ENCODE results near the gene PIP5K1B. TPM values are rescaled to one million over a fixed set of nuclear protein-coding genes. Genes with fewer than 3 reads are reported as not detected.

PIP5K1B gene
- total and polyA plus RNA-seq, 10 of the 15 experiments (the other 5 are each of a cell fraction or from before 2014, with no cell fraction given): 6.8 to 16.3 (median 10.6) TPM

- no peak for TF ChIP-seq REST (IDR thresholded peaks at IDR 0.05; ENCODE audit: low read depth, low read length)
- TF ChIP-seq HDAC2 (IDR thresholded peaks at IDR 0.05): no peak
- TF ChIP-seq PAX8 (IDR thresholded peaks at IDR 0.05): no peak
- no peak for TF ChIP-seq SMC3 (IDR thresholded peaks at IDR 0.05; ENCODE audit: borderline replicate concordance, low read length)
- no peak for TF ChIP-seq SMAD5 (IDR thresholded peaks at IDR 0.05; ENCODE audit: low read depth)
- no peak for TF ChIP-seq BRCA1 (IDR thresholded peaks at IDR 0.05; ENCODE audit: low read depth, low read length)
- TF ChIP-seq, protein P1, sequence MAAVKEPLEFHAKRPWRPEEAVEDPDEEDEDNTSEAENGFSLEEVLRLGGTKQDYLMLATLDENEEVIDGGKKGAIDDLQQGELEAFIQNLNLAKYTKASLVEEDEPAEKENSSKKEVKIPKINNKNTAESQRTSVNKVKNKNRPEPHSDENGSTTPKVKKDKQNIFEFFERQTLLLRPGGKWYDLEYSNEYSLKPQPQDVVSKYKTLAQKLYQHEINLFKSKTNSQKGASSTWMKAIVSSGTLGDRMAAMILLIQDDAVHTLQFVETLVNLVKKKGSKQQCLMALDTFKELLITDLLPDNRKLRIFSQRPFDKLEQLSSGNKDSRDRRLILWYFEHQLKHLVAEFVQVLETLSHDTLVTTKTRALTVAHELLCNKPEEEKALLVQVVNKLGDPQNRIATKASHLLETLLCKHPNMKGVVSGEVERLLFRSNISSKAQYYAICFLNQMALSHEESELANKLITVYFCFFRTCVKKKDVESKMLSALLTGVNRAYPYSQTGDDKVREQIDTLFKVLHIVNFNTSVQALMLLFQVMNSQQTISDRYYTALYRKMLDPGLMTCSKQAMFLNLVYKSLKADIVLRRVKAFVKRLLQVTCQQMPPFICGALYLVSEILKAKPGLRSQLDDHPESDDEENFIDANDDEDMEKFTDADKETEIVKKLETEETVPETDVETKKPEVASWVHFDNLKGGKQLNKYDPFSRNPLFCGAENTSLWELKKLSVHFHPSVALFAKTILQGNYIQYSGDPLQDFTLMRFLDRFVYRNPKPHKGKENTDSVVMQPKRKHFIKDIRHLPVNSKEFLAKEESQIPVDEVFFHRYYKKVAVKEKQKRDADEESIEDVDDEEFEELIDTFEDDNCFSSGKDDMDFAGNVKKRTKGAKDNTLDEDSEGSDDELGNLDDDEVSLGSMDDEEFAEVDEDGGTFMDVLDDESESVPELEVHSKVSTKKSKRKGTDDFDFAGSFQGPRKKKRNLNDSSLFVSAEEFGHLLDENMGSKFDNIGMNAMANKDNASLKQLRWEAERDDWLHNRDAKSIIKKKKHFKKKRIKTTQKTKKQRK (IDR thresholded peaks at IDR 0.05; ENCODE audit: low read depth, low read length): no peak
- TF ChIP-seq TAF1 (IDR thresholded peaks at IDR 0.05; ENCODE audit: borderline replicate concordance, low read depth, low read length): 0 out of 2 replicates have a peak, but pooled peaks have one; percentile 33
Observed at GRCh38 chr9:68705531-68706362, 707 bp downstream of the PIP5K1B start (continued).
